ENCODE results near the gene GPR158.

DNA sequence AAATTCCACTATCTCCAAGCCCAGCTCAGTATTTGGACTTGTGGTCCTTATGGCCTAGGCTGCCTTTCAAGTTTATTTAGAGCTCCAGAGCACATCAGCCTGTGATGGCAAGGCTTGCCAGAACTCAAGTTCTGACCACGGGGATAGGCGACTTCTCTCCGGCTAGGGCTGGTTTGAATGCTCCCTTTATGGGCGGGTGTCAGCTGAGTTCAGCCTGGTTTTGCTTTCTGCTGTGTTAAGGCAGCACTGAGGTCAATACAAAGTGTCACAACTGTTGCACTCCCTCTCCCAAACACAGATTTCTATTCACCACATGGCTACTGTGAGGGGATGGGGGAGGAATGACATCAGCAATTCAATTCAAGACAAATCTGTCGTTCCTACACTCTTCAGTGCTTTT is 441.1 kb downstream of the GPR158 start:
- TF ChIP-seq RAD21 (IDR thresholded peaks at IDR 0.05) = no peak
- TF ChIP-seq, protein P1, sequence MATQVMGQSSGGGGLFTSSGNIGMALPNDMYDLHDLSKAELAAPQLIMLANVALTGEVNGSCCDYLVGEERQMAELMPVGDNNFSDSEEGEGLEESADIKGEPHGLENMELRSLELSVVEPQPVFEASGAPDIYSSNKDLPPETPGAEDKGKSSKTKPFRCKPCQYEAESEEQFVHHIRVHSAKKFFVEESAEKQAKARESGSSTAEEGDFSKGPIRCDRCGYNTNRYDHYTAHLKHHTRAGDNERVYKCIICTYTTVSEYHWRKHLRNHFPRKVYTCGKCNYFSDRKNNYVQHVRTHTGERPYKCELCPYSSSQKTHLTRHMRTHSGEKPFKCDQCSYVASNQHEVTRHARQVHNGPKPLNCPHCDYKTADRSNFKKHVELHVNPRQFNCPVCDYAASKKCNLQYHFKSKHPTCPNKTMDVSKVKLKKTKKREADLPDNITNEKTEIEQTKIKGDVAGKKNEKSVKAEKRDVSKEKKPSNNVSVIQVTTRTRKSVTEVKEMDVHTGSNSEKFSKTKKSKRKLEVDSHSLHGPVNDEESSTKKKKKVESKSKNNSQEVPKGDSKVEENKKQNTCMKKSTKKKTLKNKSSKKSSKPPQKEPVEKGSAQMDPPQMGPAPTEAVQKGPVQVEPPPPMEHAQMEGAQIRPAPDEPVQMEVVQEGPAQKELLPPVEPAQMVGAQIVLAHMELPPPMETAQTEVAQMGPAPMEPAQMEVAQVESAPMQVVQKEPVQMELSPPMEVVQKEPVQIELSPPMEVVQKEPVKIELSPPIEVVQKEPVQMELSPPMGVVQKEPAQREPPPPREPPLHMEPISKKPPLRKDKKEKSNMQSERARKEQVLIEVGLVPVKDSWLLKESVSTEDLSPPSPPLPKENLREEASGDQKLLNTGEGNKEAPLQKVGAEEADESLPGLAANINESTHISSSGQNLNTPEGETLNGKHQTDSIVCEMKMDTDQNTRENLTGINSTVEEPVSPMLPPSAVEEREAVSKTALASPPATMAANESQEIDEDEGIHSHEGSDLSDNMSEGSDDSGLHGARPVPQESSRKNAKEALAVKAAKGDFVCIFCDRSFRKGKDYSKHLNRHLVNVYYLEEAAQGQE (IDR thresholded peaks at IDR 0.05) = no peak
